HFFc6 (cell line): ENCODE data around the gene IGFBP6. TPM values are rescaled to one million over a fixed set of nuclear protein-coding genes. Genes with fewer than 3 reads are reported as not detected.

Experiments
- DNase-seq: peaks from one replicate; pipeline ENCODE4 v3.0.0-alpha.2; 2018
- H3K27ac Mint-ChIP-seq: 2 replicates; pipeline ENCODE4 v1.8.0; 2020; ENCODE audit warnings: mild to moderate bottlenecking, mixed read lengths
- H3K27me3 Mint-ChIP-seq: 2 replicates; pipeline ENCODE4 v1.8.0; 2021; ENCODE audit warnings: mild to moderate bottlenecking, moderate library complexity, mixed read lengths; ENCODE audit not compliant: insufficient read depth
- H3K36me3 Mint-ChIP-seq: 2 replicates; pipeline ENCODE4 v1.8.0; 2021; ENCODE audit warnings: low read depth, mixed read lengths
- H3K4me1 Mint-ChIP-seq: 2 replicates; pipeline ENCODE4 v1.8.0; 2020; ENCODE audit warnings: low read depth, mixed read lengths
- H3K4me3 Mint-ChIP-seq: 2 replicates; pipeline ENCODE4 v1.8.0; 2020; ENCODE audit warnings: mild to moderate bottlenecking, moderate library complexity, mixed read lengths
- H3K9me3 Mint-ChIP-seq: 2 replicates; pipeline ENCODE4 v1.8.0; 2020; ENCODE audit warnings: mild to moderate bottlenecking, mixed read lengths
- total RNA-seq, 6 experiments: library from RNA; stranded (reverse); fragmentation: NEBNext Ultra II Directional; extraction: Animal tissue kit (Norgen Biotek cat#: 25700); gene quantifications; 2 replicates in 1 of 6; 3 replicates in 5 of 6; pipeline ENCODE4 v1.2.3, GENCODE V29; 2021
- TF ChIP-seq, protein P1 (sequence below): fragments of 200-600 bp; sonication (generic); IDR thresholded peaks from 2 replicates; pipeline ENCODE4 v1.5.0; 2021; ENCODE audit warnings: antibody characterized with exemption, mild to moderate bottlenecking

IGFBP6 gene
- total RNA-seq, 6 experiments from 2014 or later: 317 to 444 (median 430) TPM

DNA sequence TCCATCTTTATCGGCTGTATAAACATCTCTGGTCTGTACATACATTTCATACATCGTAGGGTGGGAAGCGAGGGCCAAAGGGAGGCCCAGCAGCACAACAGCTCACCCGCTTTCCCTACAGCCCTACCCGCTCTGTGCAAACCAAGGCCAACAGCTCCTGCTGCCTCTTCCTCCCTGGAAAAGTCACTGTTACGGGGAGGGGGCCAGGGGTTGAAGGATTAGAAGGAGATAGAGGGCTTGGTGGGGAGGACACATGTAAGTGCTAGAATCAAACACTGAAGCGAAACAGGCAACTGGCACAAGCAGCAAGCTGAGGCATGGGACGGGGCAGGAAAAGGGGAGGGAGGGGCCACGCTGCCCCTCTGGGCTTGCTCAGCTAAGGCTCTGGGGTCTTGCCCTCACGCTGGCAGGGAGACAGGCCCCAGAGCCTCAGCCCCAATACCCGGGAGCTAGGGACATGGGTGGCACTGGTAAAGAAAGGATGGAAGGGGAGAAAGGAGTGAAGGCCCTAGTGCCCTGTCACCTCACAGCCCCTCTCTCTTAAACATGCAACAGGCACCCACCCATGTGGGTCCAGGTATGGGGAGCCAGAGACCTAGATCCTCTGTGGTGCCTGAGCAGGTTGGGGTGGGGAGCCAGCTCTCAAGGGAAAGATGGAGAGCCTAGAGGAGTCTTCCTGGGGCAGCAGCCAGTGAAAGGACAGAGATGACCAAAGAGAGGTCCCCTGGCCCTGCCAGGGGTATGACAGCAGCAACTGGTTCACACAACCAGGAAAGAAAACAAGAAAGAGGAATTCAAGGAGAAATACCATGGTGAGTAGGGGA, 32.6 kb upstream of the IGFBP6 start:
- no peak overlapping the region for H3K4me3 Mint-ChIP-seq
- H3K36me3 Mint-ChIP-seq: no peaks in the 10 kb centered on the region; the same call in 1 of the 2 replicates
- H3K27ac Mint-ChIP-seq: peak overlapping the region; percentile 74
- TF ChIP-seq, protein P1, sequence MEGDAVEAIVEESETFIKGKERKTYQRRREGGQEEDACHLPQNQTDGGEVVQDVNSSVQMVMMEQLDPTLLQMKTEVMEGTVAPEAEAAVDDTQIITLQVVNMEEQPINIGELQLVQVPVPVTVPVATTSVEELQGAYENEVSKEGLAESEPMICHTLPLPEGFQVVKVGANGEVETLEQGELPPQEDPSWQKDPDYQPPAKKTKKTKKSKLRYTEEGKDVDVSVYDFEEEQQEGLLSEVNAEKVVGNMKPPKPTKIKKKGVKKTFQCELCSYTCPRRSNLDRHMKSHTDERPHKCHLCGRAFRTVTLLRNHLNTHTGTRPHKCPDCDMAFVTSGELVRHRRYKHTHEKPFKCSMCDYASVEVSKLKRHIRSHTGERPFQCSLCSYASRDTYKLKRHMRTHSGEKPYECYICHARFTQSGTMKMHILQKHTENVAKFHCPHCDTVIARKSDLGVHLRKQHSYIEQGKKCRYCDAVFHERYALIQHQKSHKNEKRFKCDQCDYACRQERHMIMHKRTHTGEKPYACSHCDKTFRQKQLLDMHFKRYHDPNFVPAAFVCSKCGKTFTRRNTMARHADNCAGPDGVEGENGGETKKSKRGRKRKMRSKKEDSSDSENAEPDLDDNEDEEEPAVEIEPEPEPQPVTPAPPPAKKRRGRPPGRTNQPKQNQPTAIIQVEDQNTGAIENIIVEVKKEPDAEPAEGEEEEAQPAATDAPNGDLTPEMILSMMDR: no peak
- DNase-seq: no peak
- peaks cover 34% of the 10 kb centered on the region for H3K27me3 Mint-ChIP-seq
- H3K4me1 Mint-ChIP-seq: peaks cover 64% of the 10 kb centered on the region
- no peaks in the 10 kb centered on the region for H3K9me3 Mint-ChIP-seq

DNA sequence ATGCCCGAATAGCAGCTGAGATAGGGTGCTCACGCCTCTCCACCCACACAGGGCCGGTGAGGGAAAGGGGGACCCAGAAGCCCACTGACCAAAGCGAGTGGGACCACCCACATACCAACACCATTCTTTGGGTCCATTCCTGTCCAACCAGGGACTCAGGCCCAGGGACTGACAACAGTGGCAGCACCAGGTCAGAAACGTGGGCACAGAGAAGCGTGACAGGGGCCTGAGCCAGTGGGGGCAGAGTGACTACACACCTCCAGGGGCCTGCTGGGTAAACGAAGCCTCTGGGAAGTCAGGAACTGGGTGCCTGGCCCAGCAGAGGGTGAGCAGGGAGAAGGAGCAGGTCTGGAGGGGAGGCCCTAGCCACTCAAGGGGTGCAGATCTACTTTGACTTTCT, 32.0 kb upstream of the IGFBP6 start:
- H3K27me3 Mint-ChIP-seq: peaks cover 29% of the 10 kb centered on the region
- peak overlapping the region; percentile 95 for H3K27ac Mint-ChIP-seq
- no peaks in the 10 kb centered on the region for H3K9me3 Mint-ChIP-seq
- no peak for DNase-seq
- H3K36me3 Mint-ChIP-seq: peaks cover 1% of the 10 kb centered on the region; the same call in 1 of the 2 replicates
- H3K4me3 Mint-ChIP-seq: no peak overlapping the region
- H3K4me1 Mint-ChIP-seq: peaks cover 70% of the 10 kb centered on the region
- TF ChIP-seq, protein P1: no peak

DNA sequence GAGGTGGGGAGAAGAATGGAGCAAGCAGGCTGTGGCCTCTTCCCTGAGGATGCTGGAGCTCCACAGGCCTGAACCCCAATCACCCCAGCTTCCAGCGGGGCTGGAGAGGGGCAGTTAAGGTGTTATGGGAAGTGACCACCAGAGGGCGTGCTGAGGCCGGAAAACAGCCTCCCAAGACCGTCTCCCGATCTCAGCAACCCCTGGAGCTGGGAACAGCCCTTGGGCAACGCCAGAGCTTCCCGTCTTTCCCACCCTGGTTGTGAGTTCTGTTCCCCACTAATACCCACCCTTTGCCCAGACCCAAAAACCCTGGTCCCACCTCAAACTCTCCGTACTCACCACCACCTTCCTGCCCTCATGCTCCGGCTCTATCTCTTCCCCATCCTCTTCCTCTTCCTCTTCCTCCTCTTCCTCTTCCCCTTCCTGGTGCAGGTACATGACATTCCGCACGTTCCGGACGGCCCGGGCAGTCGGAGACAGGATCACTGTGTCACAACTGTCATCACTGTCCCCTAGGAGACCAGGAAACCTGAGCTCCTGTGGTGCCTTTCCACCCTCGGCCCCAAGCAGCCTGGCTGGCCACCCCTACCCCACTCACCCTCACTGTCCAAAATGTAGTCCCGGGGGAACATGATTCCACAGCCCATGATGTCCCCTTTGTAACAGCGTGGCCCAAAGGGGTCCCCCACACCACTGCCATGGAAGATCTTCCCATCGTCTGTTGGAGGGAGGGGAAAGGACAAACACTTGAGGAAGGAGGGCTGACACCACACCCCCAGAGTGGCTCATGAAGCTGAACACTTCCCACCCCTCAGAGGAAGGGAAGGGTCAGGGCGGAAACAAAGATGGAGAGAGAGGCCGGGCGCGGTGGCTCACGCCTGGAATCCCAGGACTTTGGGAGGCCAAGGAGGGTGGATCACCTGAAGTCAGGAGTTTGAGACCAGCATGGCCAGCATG, 31.2 kb upstream of the IGFBP6 start:
- H3K36me3 Mint-ChIP-seq: peaks cover 7% of the 10 kb centered on the region; the same call in 1 of the 2 replicates
- H3K27ac Mint-ChIP-seq: peak overlapping the region; percentile 95
- DNase-seq: peak; percentile 71
- peak overlapping the region; percentile 67 for H3K4me3 Mint-ChIP-seq
- no peaks in the 10 kb centered on the region for H3K9me3 Mint-ChIP-seq
- H3K27me3 Mint-ChIP-seq: peaks cover 24% of the 10 kb centered on the region
- H3K4me1 Mint-ChIP-seq: peaks cover 77% of the 10 kb centered on the region
- TF ChIP-seq, protein P1: peak; percentile 99

DNA sequence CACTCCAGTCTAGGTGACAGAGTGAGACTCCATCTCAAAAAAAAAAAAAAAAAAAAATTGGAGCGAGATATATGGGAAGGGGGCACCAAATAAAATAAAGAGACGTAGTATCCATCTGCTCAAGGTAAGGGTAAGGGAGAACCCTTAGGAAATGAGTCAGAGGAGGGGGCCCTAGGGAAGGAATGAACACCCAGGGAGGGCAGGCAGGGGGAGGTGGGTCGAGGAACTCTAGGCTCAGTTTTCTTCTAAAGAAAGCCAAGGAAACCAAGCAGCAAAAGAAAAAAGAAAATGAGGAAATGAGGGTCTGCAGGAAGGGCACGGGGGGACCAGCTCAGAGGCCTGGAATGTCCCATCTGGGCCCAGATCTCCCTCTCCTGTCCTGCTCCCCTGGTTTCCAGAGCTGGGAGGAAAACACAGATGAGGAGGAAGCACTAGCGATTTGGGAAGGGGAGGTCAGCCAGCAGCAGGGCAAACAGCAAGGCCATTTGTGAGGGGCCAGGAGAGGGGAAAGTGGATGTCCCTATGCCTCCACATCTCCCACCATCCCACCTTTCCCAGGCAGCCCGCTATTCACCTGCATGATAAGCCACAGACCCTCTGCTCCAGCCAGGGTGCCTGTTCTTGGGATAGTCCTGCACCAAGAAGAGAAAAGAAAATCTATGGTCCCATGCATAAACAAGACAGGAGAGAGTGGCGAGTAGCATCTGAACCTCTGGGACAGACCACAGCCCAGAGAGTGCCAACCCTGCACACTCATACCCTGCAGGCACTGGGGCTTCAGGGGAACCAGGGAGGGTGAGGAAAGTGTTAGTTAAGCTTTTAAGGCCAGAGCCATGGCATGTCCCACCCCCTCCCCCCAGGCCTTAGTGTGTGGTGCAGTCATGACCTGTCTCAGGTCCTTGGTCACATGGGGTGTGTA, 30.1 kb upstream of the IGFBP6 start:
- TF ChIP-seq, protein P1: no peak
- Mint-ChIP-seq H3K36me3 (peaks cover 13% of the 10 kb centered on the region; the same call in 1 of the 2 replicates), H3K4me3 (peak overlapping the region; percentile 67; the same call in 1 of the 2 replicates), H3K27me3 (peaks cover 21% of the 10 kb centered on the region), H3K9me3 (no peaks in the 10 kb centered on the region), H3K27ac (peak overlapping the region; percentile 95), H3K4me1 (peaks cover 84% of the 10 kb centered on the region)
- no peak for DNase-seq
